Tibial nerve (tissue), 3 donors: ENCODE data around the gene UGDH.

Experiments used
- CTCF ChIP-seq, 5 experiments: fragments of 200-600 bp in 3 of 5; fragments of 450-650 bp in 2 of 5; sonication (generic) in 3 of 5; IDR thresholded peaks; one replicate each; pipeline ENCODE4 v1.5.1; 2016 to 2019; ENCODE audit warnings: antibody characterized with exemption in 5 of 5, mild to moderate bottlenecking in 3 of 5, moderate library complexity in 2 of 5
- POLR2A ChIP-seq, 2 donors: fragments of 450-650 bp; IDR thresholded peaks; one replicate each; pipeline ENCODE4 v1.6.1; 2017; ENCODE audit warnings: antibody characterized with exemption in 2 of 2, mild to moderate bottlenecking in 2 of 2, moderate library complexity in 2 of 2

GRCh38 chr4:39555472-39555871, 28.2 kb upstream of the UGDH start:
- TF ChIP-seq POLR2A (IDR thresholded peaks at IDR 0.05) (no peak), CTCF (IDR thresholded peaks at IDR 0.05) (no peak)
